Chondrocyte (in vitro differentiated cells): ENCODE results near the gene DMWD. TPM values are rescaled to one million over a fixed set of nuclear protein-coding genes. Genes with fewer than 3 reads are reported as not detected.
"Not testable (repeated sequence)": the region's sequence is repeated elsewhere in the genome, so short reads cannot be mapped to it uniquely, and the experiment has no call there.

Source experiments
- DNase-seq: peaks from one replicate; pipeline ENCODE4 v3.0.0; 2021; ENCODE audit warnings: mixed read lengths, low spot score
- H3K27ac Mint-ChIP-seq: one replicate; pipeline ENCODE4 v1.8.0; 2021; ENCODE audit warnings: mild to moderate bottlenecking, moderate library complexity, mixed read lengths; ENCODE audit not compliant: unreplicated experiment
- H3K27me3 Mint-ChIP-seq: 2 replicates; pipeline ENCODE4 v1.8.0; 2021; ENCODE audit warnings: low read depth, mixed read lengths
- H3K36me3 Mint-ChIP-seq: 2 replicates; pipeline ENCODE4 v1.8.0; 2021; ENCODE audit warnings: low read depth, mixed read lengths
- H3K4me1 Mint-ChIP-seq: 2 replicates; pipeline ENCODE4 v1.8.0; 2021; ENCODE audit warnings: low read depth, mild to moderate bottlenecking, mixed read lengths
- H3K4me3 Mint-ChIP-seq: one replicate; pipeline ENCODE4 v1.8.0; 2021; ENCODE audit warnings: mild to moderate bottlenecking, moderate library complexity, mixed read lengths; ENCODE audit not compliant: unreplicated experiment
- H3K9me3 Mint-ChIP-seq: 2 replicates; pipeline ENCODE4 v1.8.0; 2021; ENCODE audit warnings: low read depth, mixed read lengths
- total RNA-seq: library from RNA; stranded (reverse); gene quantifications from 3 replicates; pipeline ENCODE4 v1.2.1, GENCODE V29; 2021
- TF ChIP-seq, protein P1 (sequence below): fragments of 200-600 bp; sonication (generic); IDR thresholded peaks from 2 replicates; pipeline ENCODE4 v1.5.0; 2021; ENCODE audit warnings: antibody characterized with exemption, mild to moderate bottlenecking, moderate library complexity

DMWD gene
- total RNA-seq, 1 donor from 2014 or later: 77.6 TPM

DNA sequence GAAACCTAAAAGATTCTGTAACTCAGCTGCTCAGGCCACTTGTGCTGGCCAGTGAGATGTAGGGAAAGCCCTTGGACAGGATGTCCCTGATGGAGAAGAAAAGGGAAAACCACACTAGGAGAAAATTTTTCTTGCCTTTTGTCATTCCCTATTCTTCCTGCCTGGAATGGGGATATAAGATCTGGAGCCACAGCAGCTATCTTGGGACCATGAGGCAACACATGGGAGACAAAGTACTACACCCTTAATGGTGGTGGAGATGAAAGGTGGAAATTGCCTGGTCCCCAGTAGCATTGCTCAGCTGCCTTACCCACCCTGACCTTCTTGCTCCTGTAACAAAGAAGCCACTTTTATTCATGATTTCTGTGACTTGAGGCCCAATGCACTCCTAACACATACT is 13.1 kb upstream of the DMWD start:
- DNase-seq: no peak
- TF ChIP-seq, protein P1, sequence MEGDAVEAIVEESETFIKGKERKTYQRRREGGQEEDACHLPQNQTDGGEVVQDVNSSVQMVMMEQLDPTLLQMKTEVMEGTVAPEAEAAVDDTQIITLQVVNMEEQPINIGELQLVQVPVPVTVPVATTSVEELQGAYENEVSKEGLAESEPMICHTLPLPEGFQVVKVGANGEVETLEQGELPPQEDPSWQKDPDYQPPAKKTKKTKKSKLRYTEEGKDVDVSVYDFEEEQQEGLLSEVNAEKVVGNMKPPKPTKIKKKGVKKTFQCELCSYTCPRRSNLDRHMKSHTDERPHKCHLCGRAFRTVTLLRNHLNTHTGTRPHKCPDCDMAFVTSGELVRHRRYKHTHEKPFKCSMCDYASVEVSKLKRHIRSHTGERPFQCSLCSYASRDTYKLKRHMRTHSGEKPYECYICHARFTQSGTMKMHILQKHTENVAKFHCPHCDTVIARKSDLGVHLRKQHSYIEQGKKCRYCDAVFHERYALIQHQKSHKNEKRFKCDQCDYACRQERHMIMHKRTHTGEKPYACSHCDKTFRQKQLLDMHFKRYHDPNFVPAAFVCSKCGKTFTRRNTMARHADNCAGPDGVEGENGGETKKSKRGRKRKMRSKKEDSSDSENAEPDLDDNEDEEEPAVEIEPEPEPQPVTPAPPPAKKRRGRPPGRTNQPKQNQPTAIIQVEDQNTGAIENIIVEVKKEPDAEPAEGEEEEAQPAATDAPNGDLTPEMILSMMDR: no peak
- H3K36me3 Mint-ChIP-seq: no peaks in the 10 kb centered on the region
- no peaks in the 10 kb centered on the region for H3K27me3 Mint-ChIP-seq
- no peak overlapping the region for H3K4me3 Mint-ChIP-seq
- H3K27ac Mint-ChIP-seq: no peak overlapping the region
- peaks cover 19% of the 10 kb centered on the region for H3K4me1 Mint-ChIP-seq
- H3K9me3 Mint-ChIP-seq: no peaks in the 10 kb centered on the region

DNA sequence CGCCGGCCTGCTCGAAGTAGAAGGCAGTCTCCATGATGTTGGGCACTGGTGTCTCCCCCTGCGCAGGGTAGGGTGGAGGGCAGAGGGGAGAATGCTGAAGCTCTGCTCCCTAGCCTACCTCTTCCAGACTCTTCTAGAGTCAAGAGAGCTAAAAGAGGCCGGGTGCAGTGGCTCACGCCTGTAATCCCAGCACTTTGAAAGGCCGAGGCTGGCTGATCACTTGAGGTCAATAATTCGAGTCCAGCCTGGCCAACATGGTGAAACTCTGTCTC is 12.2 kb upstream of the DMWD start:
- H3K9me3 Mint-ChIP-seq: no peaks in the 10 kb centered on the region
- TF ChIP-seq, protein P1: no peak

DNA sequence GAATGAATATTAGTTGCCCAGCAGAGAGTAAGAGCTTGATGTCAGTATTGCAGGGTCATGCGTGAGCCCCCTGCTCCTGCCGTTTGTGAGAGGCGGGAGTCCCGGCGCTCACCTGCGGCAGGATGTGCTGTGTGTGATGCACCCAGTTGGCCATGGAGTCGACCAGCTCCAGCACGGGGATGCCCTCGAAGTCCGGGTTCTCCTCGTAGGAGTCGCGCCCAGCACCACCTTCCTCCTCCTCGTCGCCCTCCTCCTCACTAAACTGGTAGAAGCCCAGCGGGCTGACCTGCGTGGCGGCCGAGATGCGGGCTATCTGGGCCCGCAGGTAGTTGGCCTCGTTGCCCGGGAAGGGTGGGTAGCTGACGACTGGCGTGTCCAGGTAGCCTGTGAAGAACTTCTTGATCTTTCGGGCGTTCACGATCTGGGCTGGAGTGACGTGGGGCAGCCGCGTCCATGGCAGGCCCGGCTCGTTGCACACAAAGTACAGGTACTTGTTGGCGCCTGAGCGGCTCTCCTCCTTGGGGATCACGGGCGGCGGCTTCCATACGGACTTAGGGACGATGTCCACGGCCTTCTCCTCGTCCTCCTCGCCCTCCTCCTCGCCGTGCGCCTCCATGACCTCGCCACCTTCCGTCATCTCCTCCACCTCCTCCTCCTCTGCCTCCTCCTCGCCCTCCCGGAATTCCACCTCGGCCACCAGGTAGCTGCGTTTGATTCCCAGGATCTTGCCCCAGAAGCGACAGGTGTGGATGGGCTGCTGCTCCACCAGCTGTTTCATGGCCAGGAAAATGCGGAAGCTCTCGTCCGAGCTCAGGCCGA is 11.7 kb upstream of the DMWD start:
- peak; percentile 92 for DNase-seq
- Mint-ChIP-seq H3K27ac (no peak overlapping the region), H3K4me3 (no peak overlapping the region), H3K9me3 (no peaks in the 10 kb centered on the region), H3K27me3 (no peaks in the 10 kb centered on the region), H3K4me1 (peaks cover 14% of the 10 kb centered on the region), H3K36me3 (no peaks in the 10 kb centered on the region)
- TF ChIP-seq, protein P1: no peak

More for the DNA sequence above, 12.2 kb upstream of the DMWD start:
- Mint-ChIP-seq H3K27ac (no peak overlapping the region), H3K4me1 (peaks cover 17% of the 10 kb centered on the region), H3K27me3 (no peaks in the 10 kb centered on the region), H3K4me3 (no peak overlapping the region), H3K36me3 (no peaks in the 10 kb centered on the region)
- no peak for DNase-seq

DNA sequence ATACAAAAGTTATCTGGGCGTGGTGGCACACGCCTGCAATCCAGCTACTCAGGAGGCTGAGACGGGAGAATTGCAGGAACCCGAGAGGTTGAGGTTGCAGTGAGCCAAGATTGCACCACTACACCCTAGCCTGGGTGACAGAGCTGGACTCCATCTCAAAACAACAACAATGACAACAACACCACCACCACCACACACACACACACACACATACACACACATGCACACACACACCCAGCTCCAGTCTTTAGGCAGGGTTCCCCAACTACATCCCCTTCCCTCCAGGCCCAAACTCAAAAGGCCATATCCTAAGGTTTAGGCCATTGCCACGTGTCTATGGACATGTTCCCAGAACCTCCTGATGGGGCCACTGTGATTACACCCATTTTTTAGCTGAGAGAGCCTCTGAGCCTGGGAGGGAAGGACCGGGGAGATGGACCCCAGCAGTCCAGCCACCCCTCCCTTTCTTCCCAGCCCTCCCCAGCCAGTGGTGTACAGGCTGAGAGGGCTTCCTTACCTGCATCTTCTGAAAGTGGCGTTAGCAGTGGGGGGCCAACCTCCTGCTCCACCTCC is 9.0 kb upstream of the DMWD start:
- H3K36me3 Mint-ChIP-seq: no peaks in the 10 kb centered on the region
- peaks cover 19% of the 10 kb centered on the region for H3K4me1 Mint-ChIP-seq
- H3K27ac Mint-ChIP-seq: peak overlapping the region; percentile 12
- TF ChIP-seq, protein P1: no peak
- no peaks in the 10 kb centered on the region for H3K9me3 Mint-ChIP-seq
- no peak overlapping the region for H3K4me3 Mint-ChIP-seq
- no peaks in the 10 kb centered on the region for H3K27me3 Mint-ChIP-seq
- no peak for DNase-seq

DNA sequence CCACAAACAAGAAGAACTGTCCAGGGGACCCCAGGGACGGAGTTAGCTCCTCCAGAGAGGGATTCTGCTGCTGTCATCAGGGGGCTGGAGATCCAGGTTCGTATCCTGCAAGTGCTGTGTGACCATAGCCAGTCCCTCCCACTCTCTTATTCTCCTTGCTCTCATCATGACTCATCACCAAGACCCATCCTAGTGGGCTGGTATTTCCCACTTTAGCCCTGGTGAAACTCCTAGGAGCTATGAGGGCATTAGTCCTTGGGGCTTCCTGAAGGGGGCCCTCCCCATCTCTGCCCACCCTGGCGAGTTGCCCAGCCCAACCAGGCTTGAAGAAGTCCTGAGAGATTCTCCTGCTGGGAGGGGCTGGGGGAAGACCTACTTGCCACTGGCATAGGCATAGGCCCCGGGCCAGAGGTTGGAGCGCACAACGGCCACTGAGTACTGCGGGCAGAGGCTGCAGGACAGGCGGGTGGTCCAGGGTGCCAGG is 7.5 kb upstream of the DMWD start:
- Mint-ChIP-seq H3K4me1 (peaks cover 13% of the 10 kb centered on the region), H3K27me3 (no peaks in the 10 kb centered on the region), H3K4me3 (no peak overlapping the region), H3K36me3 (no peaks in the 10 kb centered on the region), H3K9me3 (no peaks in the 10 kb centered on the region), H3K27ac (peak overlapping the region; percentile 17)
- TF ChIP-seq, protein P1: no peak
- DNase-seq: no peak

DNA sequence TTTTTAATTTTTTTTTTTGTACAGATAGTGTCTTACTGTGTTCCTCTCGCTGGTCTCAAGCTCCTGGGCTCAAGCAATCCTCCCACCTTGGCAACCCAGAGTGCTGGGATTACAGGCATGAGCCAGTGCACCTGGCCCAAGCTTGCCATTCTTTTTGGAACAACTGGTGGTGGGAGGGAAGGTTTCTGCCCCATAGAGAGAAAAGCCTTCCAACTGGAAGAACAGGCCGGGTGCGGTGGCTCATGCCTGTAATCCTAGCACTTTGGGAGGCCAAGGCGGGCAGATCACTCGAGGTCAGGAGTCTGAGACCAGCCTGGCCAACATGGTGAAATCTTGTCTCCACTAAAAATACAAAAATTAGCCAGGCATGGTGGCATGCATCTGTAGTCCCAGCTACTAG is 6.9 kb upstream of the DMWD start:
- H3K9me3 Mint-ChIP-seq, DNase-seq, H3K36me3 Mint-ChIP-seq, H3K27me3 Mint-ChIP-seq, H3K4me3 Mint-ChIP-seq: not testable (repeated sequence)
- Mint-ChIP-seq H3K4me1 (peaks cover 13% of the 10 kb centered on the region), H3K27ac (peak overlapping the region; percentile 8)
